GM19452 (cell line): ENCODE measurements around the gene RBP3.

Experiments
- ATAC-seq: cut with Tn5 transposase; IDR thresholded peaks from one replicate; pipeline ENCODE4 v1.9.1; 2021; ENCODE audit not compliant: unreplicated experiment

RBP3 gene

GRCh38 chr10:47318706-47319105 lies 29.5 kb upstream of the RBP3 start:
- no peak for ATAC-seq

GRCh38 chr10:47319784-47320183 lies 28.4 kb upstream of the RBP3 start:
- ATAC-seq, result no peak

- no peak for ATAC-seq
Observed at GRCh38 chr10:47320812-47321211, 27.4 kb upstream of the RBP3 start.

GRCh38 chr10:47321521-47322195 lies 26.5 kb upstream of the RBP3 start:
- no peak for ATAC-seq

GRCh38 chr10:47322300-47323061 lies 25.7 kb upstream of the RBP3 start, which contains the start of gene GDF2:
TSS of gene GDF2 (plus strand) at chr10:47322454. CDS start at chr10:47322669, 215 bp downstream.
- ATAC-seq, result no peak

GRCh38 chr10:47323087-47323486 lies 25.1 kb upstream of the RBP3 start:
- ATAC-seq, result no peak

GRCh38 chr10:47323636-47324296 lies 24.4 kb upstream of the RBP3 start:
- no peak for ATAC-seq

- no peak for ATAC-seq
Observed at GRCh38 chr10:47325303-47326291, 22.6 kb upstream of the RBP3 start.

GRCh38 chr10:47326306-47326926 lies 21.7 kb upstream of the RBP3 start:
- no peak for ATAC-seq

- ATAC-seq, result no peak
Observed at GRCh38 chr10:47326927-47327330, 21.2 kb upstream of the RBP3 start.

GRCh38 chr10:47329855-47330254 lies 18.3 kb upstream of the RBP3 start:
- ATAC-seq, result no peak

GRCh38 chr10:47330366-47330765 lies 17.8 kb upstream of the RBP3 start:
- no peak for ATAC-seq

GRCh38 chr10:47330804-47331203 lies 17.4 kb upstream of the RBP3 start:
- ATAC-seq, result no peak

- no peak for ATAC-seq
Observed at GRCh38 chr10:47331491-47331890, 16.7 kb upstream of the RBP3 start.

GRCh38 chr10:47331954-47332353 lies 16.2 kb upstream of the RBP3 start:
- ATAC-seq, result no peak

- ATAC-seq, result no peak
Observed at GRCh38 chr10:47332371-47332770, 15.8 kb upstream of the RBP3 start.

- no peak for ATAC-seq
Observed at GRCh38 chr10:47332946-47333345, 15.2 kb upstream of the RBP3 start.

- no peak for ATAC-seq
Observed at GRCh38 chr10:47333532-47333931, 14.6 kb upstream of the RBP3 start.

GRCh38 chr10:47334466-47335295 lies 13.5 kb upstream of the RBP3 start:
- ATAC-seq, result no peak
